Adipocyte (in vitro differentiated cells): ENCODE measurements around the gene PAPPA.

Source experiments
- DNase-seq: peaks from one replicate; pipeline ENCODE4 v3.0.0-alpha.2; 2015; ENCODE audit warnings: low read depth
- H3K27me3 ChIP-seq: replicated peaks from 2 replicates; pipeline ENCODE4 v1.7.0; 2013; ENCODE audit warnings: mild to moderate bottlenecking, low read length, moderate library complexity; ENCODE audit not compliant: control insufficient read depth, insufficient read depth
- H3K36me3 ChIP-seq: 2 replicates; pipeline ENCODE4 v1.7.0; 2013; ENCODE audit warnings: low read length, mild to moderate bottlenecking, moderate library complexity; ENCODE audit not compliant: control insufficient read depth, insufficient read depth, severe bottlenecking
- H3K4me1 ChIP-seq: 2 replicates; pipeline ENCODE4 v1.7.0; 2013; ENCODE audit warnings: mild to moderate bottlenecking, low read length, moderate library complexity; ENCODE audit not compliant: control insufficient read depth, insufficient read depth
- H3K4me3 ChIP-seq: 2 replicates; pipeline ENCODE4 v1.7.0; 2013; ENCODE audit warnings: mild to moderate bottlenecking, low read length, moderate library complexity
- H3K9ac ChIP-seq: 2 replicates; pipeline ENCODE4 v1.7.0; 2013; ENCODE audit warnings: mild to moderate bottlenecking, low read length, moderate library complexity
- H3K9me3 ChIP-seq: 2 replicates; pipeline ENCODE4 v1.7.0; 2013; ENCODE audit warnings: mild to moderate bottlenecking, low read length, moderate library complexity; ENCODE audit not compliant: control insufficient read depth

Gene PAPPA

GRCh38 chr9:116152941-116153764 is 438 bp upstream of the PAPPA start:
- H3K27me3 ChIP-seq = no peaks in the 10 kb centered on the region
- H3K4me1 ChIP-seq = peaks cover 33% of the 10 kb centered on the region
- peak; percentile 92 for DNase-seq
- peak overlapping the region; percentile 93 for H3K9ac ChIP-seq
- no peaks in the 10 kb centered on the region for H3K9me3 ChIP-seq
- H3K4me3 ChIP-seq = peak overlapping the region; percentile 83
- H3K36me3 ChIP-seq = no peaks in the 10 kb centered on the region

GRCh38 chr9:116154334-116154975 is 864 bp downstream of the PAPPA start:
- no peaks in the 10 kb centered on the region for H3K9me3 ChIP-seq
- H3K9ac ChIP-seq = peak overlapping the region; percentile 94
- peak overlapping the region; percentile 88 for H3K4me3 ChIP-seq
- peaks cover 33% of the 10 kb centered on the region for H3K4me1 ChIP-seq
- H3K27me3 ChIP-seq = no peaks in the 10 kb centered on the region
- DNase-seq = peak; percentile 46
- peaks cover 5% of the 10 kb centered on the region for H3K36me3 ChIP-seq

GRCh38 chr9:116154976-116155697 is 1.5 kb downstream of the PAPPA start:
- peak overlapping the region; percentile 94 for H3K9ac ChIP-seq
- H3K36me3 ChIP-seq = peaks cover 5% of the 10 kb centered on the region
- peak overlapping the region; percentile 88 for H3K4me3 ChIP-seq
- no peaks in the 10 kb centered on the region for H3K9me3 ChIP-seq
- H3K4me1 ChIP-seq = peaks cover 33% of the 10 kb centered on the region
- DNase-seq = peak; percentile 61
- H3K27me3 ChIP-seq = no peaks in the 10 kb centered on the region

- H3K27me3 ChIP-seq = no peaks in the 10 kb centered on the region
Observed at GRCh38 chr9:116155698-116156039, 2.1 kb downstream of the PAPPA start.

GRCh38 chr9:116156621-116157314 is 3.2 kb downstream of the PAPPA start:
- peak; percentile 87 for DNase-seq
- Histone ChIP-seq H3K4me3 (peak overlapping the region; percentile 88), H3K27me3 (no peaks in the 10 kb centered on the region)

More at GRCh38 chr9:116155698-116156039, 2.1 kb downstream of the PAPPA start:
- DNase-seq = peak; percentile 80
- H3K9ac ChIP-seq = peak overlapping the region; percentile 94
- peaks cover 33% of the 10 kb centered on the region for H3K4me1 ChIP-seq
- H3K36me3 ChIP-seq = peaks cover 5% of the 10 kb centered on the region
- no peaks in the 10 kb centered on the region for H3K9me3 ChIP-seq
- peak overlapping the region; percentile 88 for H3K4me3 ChIP-seq

GRCh38 chr9:116157436-116158138 is 4.0 kb downstream of the PAPPA start:
- peak overlapping the region; percentile 94 for H3K9ac ChIP-seq
- H3K27me3 ChIP-seq = no peaks in the 10 kb centered on the region
- DNase-seq = peak; percentile 69
- peaks cover 5% of the 10 kb centered on the region for H3K36me3 ChIP-seq
- no peaks in the 10 kb centered on the region for H3K9me3 ChIP-seq
- peak overlapping the region; percentile 88 for H3K4me3 ChIP-seq
- peaks cover 30% of the 10 kb centered on the region for H3K4me1 ChIP-seq

More at GRCh38 chr9:116156621-116157314, 3.2 kb downstream of the PAPPA start:
- peaks cover 30% of the 10 kb centered on the region for H3K4me1 ChIP-seq
- H3K36me3 ChIP-seq = peaks cover 5% of the 10 kb centered on the region
- H3K9me3 ChIP-seq = no peaks in the 10 kb centered on the region
- peak overlapping the region; percentile 94 for H3K9ac ChIP-seq

- peaks cover 26% of the 10 kb centered on the region for H3K4me1 ChIP-seq
Observed at GRCh38 chr9:116160676-116161571, 7.3 kb downstream of the PAPPA start.

GRCh38 chr9:116162241-116162781 is 8.7 kb downstream of the PAPPA start:
- peaks cover 5% of the 10 kb centered on the region for H3K36me3 ChIP-seq
- no peaks in the 10 kb centered on the region for H3K9me3 ChIP-seq
- DNase-seq = peak; percentile 48
- no peaks in the 10 kb centered on the region for H3K27me3 ChIP-seq
- H3K4me1 ChIP-seq = peaks cover 27% of the 10 kb centered on the region
- H3K4me3 ChIP-seq = no peak overlapping the region
- H3K9ac ChIP-seq = no peak overlapping the region

More at GRCh38 chr9:116160676-116161571, 7.3 kb downstream of the PAPPA start:
- peak; percentile 12 for DNase-seq
- H3K36me3 ChIP-seq = peaks cover 5% of the 10 kb centered on the region
- no peaks in the 10 kb centered on the region for H3K27me3 ChIP-seq
- no peaks in the 10 kb centered on the region for H3K9me3 ChIP-seq
- no peak overlapping the region for H3K9ac ChIP-seq
- H3K4me3 ChIP-seq = no peak overlapping the region

- peaks cover 28% of the 10 kb centered on the region for H3K4me1 ChIP-seq
- H3K4me3 ChIP-seq = no peak overlapping the region
- DNase-seq = peak; percentile 60
- H3K27me3 ChIP-seq = no peaks in the 10 kb centered on the region
- H3K9ac ChIP-seq = no peak overlapping the region
- H3K9me3 ChIP-seq = no peaks in the 10 kb centered on the region
- H3K36me3 ChIP-seq = peaks cover 5% of the 10 kb centered on the region
Observed at GRCh38 chr9:116163293-116164055, 9.9 kb downstream of the PAPPA start.
